GM12801 (cell line): ENCODE measurements around the gene IKZF3.

Experiments used
- CTCF ChIP-seq: IDR thresholded peaks from one replicate; pipeline ENCODE4 v1.5.1; 2011; ENCODE audit warnings: control low read depth; ENCODE audit not compliant: insufficient read length; ENCODE audit errors: extremely low read depth

The IKZF3 gene

GRCh38 chr17:39781861-39782213, 82.3 kb downstream of the IKZF3 start:
- no peak for TF ChIP-seq CTCF

GRCh38 chr17:39781031-39781860, 82.9 kb downstream of the IKZF3 start:
- no peak for TF ChIP-seq CTCF

GRCh38 chr17:39777534-39778365, 86.4 kb downstream of the IKZF3 start:
- no peak for TF ChIP-seq CTCF

- no peak for TF ChIP-seq CTCF
Observed at GRCh38 chr17:39776252-39776651, 87.9 kb downstream of the IKZF3 start.

GRCh38 chr17:39775031-39775430, 89.1 kb downstream of the IKZF3 start:
- no peak for TF ChIP-seq CTCF

- no peak for TF ChIP-seq CTCF
Observed at GRCh38 chr17:39774047-39774446, 90.1 kb downstream of the IKZF3 start.
